K562 (cell line): Measurements from ENCODE around the gene TSGA10IP. TPM values are rescaled to one million over a fixed set of nuclear protein-coding genes. Genes with fewer than 3 reads are reported as not detected.

ENCODE experiments used
- ATAC-seq: fragments of 200-7000 bp; cut with Tn5 transposase; 3 replicates; pipeline ENCODE4 v1.9.1; 2020; ENCODE audit warnings: moderate library complexity
- BruUV-seq: library from RNA; stranded (reverse); fragments of 400-500 nt; replicated peaks from 2 replicates; lab custom pipeline; 2021; lab: Mats Ljungman, UMichigan
- CTCF ChIA-PET: fragments of 300-600 bp; formaldehyde crosslinking; extraction: SDS; loops from one replicate; lab custom pipeline; 2021; ENCODE audit warnings: low intra/inter-chr PET ratio; lab: Yijun Ruan, JAX
- POLR2A ChIA-PET: fragments of 300-600, 350-650 bp; sonication (Branson Sonifier 250); formaldehyde crosslinking; extraction: SDS; loops from one replicate; lab custom pipeline; 2021; ENCODE audit warnings: antibody characterized with exemption, inconsistent platforms; lab: Yijun Ruan, JAX
- DNase-seq, 4 experiments: peaks; one replicate each; pipeline versions ENCODE4 v3.0.0 to v3.0.0-alpha.2; 2011 to 2018; ENCODE audit warnings: low spot score in 3 of 4, mixed read lengths in 3 of 4; ENCODE audit errors: extremely low read depth in 1 of 4
- FAIRE-seq: peaks from 2 replicates; lab custom pipeline; 2011; peaks lifted over from hg19 to GRCh38; lab: Jason Lieb, UNC
- H2AFZ ChIP-seq: 2 replicates; pipeline ENCODE4 v1.6.0; 2011; ENCODE audit warnings: low read depth, low read length, control low read depth, inconsistent platforms
- H3K27ac ChIP-seq: fragments of 200-600 bp; 3 replicates; pipeline ENCODE4 v1.8.0; 2011; ENCODE audit warnings: low read depth, mild to moderate bottlenecking, control low read depth, inconsistent platforms, low read length, moderate library complexity, mixed read lengths; ENCODE audit errors: extremely low read depth
- H3K27me3 ChIP-seq, 2 experiments: fragments of 300-600 bp in 1 of 2; 2 replicates in 1 of 2; 3 replicates in 1 of 2; pipeline versions ENCODE4 v1.6.0 to v1.8.0; 2011; ENCODE audit warnings: inconsistent platforms in 2 of 2, low read length in 2 of 2, mild to moderate bottlenecking in 1 of 2, mixed read lengths in 1 of 2, moderate library complexity in 1 of 2; ENCODE audit not compliant: control insufficient read depth in 2 of 2, insufficient read depth in 2 of 2
- H3K36me3 ChIP-seq: fragments of 300-600 bp; 3 replicates; pipeline ENCODE4 v1.8.0; 2011; ENCODE audit warnings: mild to moderate bottlenecking, low read length, inconsistent platforms; ENCODE audit not compliant: control insufficient read depth, insufficient read depth
- H3K4me1 ChIP-seq, 2 experiments: fragments of 200-600 bp in 1 of 2; replicated peaks in 1 of 2; 2 replicates in 1 of 2; 3 replicates in 1 of 2; pipeline versions ENCODE4 v1.5.1 to v1.8.0; 2011; ENCODE audit warnings: inconsistent platforms in 2 of 2, low read length in 2 of 2, mild to moderate bottlenecking in 1 of 2, mixed read lengths in 1 of 2, moderate library complexity in 1 of 2; ENCODE audit not compliant: control insufficient read depth in 2 of 2, insufficient read depth in 2 of 2
- H3K4me2 ChIP-seq: 2 replicates; pipeline ENCODE4 v1.6.1; 2011; ENCODE audit warnings: low read length, control low read depth, inconsistent platforms, mixed read lengths; ENCODE audit not compliant: insufficient read depth
- H3K4me3 ChIP-seq: fragments of 200-600 bp; sonication (generic), shearing (Covaris generic); 2 replicates; pipeline ENCODE4 v1.5.1; 2016; ENCODE audit warnings: control low read depth, inconsistent platforms
- H3K79me2 ChIP-seq: fragments of 200-600 bp; 3 replicates; pipeline ENCODE4 v1.8.0; 2011; ENCODE audit warnings: low read length, inconsistent platforms; ENCODE audit not compliant: control insufficient read depth, insufficient read depth
- H3K9ac ChIP-seq, 2 experiments: 2 replicates each; pipeline versions ENCODE4 v1.6.0 to v1.6.1; 2011; ENCODE audit warnings: low read depth in 2 of 2, low read length in 2 of 2, control low read depth in 1 of 2, inconsistent platforms in 1 of 2, mild to moderate bottlenecking in 1 of 2, mixed read lengths in 1 of 2; ENCODE audit not compliant: insufficient read depth in 1 of 2
- H3K9me1 ChIP-seq: one replicate; pipeline ENCODE4 v1.6.0; 2011; ENCODE audit warnings: inconsistent platforms, mild to moderate bottlenecking, low read length, moderate library complexity; ENCODE audit not compliant: control insufficient read depth, insufficient read depth
- H3K9me3 ChIP-seq: replicated peaks from 2 replicates; pipeline ENCODE4 v1.5.1; 2011; ENCODE audit warnings: low read depth, low read length, inconsistent platforms; ENCODE audit not compliant: control insufficient read depth, insufficient read depth
- H4K20me1 ChIP-seq: replicated peaks from 2 replicates; pipeline ENCODE4 v1.6.1; 2011; ENCODE audit warnings: low read length, inconsistent platforms, mixed read lengths; ENCODE audit not compliant: control insufficient read depth, insufficient read depth
- ATF2 ChIP-seq: sonication (generic); formaldehyde crosslinking; IDR thresholded peaks from 2 replicates; pipeline ENCODE4 v1.8.1; 2022; ENCODE audit warnings: missing genetic modification reagents
- POLR2G ChIP-seq: fragments of 200-400 bp; formaldehyde crosslinking; IDR thresholded peaks from 2 replicates; pipeline ENCODE4 v1.6.1; 2017; ENCODE audit warnings: low read depth, mild to moderate bottlenecking, antibody characterized with exemption, low read length, moderate library complexity
- WGBS: fragments of 100-300 bp; shearing (Covaris generic); methylation state at CpG from one replicate; pipeline ENCODE4 v1.1.6; 2016; ENCODE audit warnings: low coverage, mixed read lengths; ENCODE audit not compliant: insufficient coverage; ENCODE audit errors: missing lambda C conversion rate; 5-methylcytosine and 5-hydroxymethylcytosine counted together
- in situ Hi-C: fragments of 300-500 bp; cut with MboI; formaldehyde crosslinking; loops from 4 replicates; pipeline ENCODE4 v1.15.0; 2018; ENCODE audit warnings: inconsistent platforms, mixed read lengths
- intact Hi-C: fragments of 100-400 bp; cut with micrococcal nuclease; formaldehyde crosslinking; loops from 2 replicates; pipeline ENCODE4 v1.14.2; 2022
- polyA plus RNA-seq, 8 experiments: library from polyadenylated mRNA; depleted of rRNA in 4 of 8; stranded (reverse) in 5 of 8; unstranded in 3 of 8; fragments of >200 nt; fragmentation: Nextera tagmentation in 2 of 8; fragmentation: Illumina TruSeq in 1 of 8; extraction: Ambion mirVana in 2 of 8; extraction: Trizol in 1 of 8; gene quantifications; 2 replicates each; pipeline versions ENCODE4 v1.2.1 to v1.2.3, GENCODE V29; 2011 to 2014; ENCODE audit warnings: inconsistent platforms in 1 of 8, missing spikeins in 1 of 8
- total RNA-seq, 7 experiments: library from RNA; depleted of rRNA in 6 of 7; stranded (reverse); fragments of >200 nt in 6 of 7; fragmentation: Illumina TruSeq in 2 of 7; extraction: Trizol in 2 of 7; gene quantifications; 2 replicates each; pipeline versions ENCODE4 v1.2.1 to v1.2.3, GENCODE V29; 2011 to 2021; ENCODE audit warnings: low replicate concordance in 1 of 7

Gene TSGA10IP
- total and polyA plus RNA-seq, 9 of the 15 experiments (the other 6 are each of a cell fraction or from before 2014, with no cell fraction given), result not detected

DNA sequence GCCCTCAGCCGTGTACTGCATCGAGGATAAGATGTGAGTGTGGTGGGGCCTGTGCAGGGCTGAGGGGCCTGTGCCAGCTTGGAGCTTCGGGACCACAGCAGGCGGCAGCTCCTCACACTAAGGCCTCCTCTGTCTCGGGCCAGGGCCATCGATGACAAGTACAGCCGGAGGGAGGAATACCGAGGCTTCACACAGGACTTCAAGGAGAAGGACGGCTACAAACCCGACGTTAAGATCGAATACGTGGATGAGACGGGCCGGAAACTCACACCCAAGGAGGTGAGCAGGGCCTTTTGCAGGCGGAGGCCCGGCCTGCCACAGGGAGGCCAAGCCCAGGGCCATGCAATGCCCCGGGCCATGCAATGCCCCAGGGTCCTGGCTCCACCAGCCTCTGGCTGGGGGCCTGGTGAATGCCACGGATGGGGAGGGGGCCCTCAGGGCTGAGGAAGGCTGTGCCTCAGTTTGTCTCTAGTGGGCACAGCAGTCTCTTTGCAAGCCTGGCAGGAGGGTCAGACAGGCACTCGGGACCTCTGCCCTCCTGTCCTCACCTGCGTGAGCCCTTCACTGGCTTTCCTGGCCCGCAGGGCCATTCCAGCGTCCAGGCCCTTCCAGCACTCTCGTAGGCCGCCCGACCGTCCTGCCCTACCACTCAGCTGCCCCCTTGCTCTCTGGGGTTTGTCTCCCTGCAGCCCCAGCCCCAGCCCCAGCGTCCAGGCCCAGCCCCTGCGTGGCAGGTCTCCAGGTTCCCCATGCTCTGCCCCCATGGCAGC, 32.5 kb downstream of the TSGA10IP start:
- Histone ChIP-seq H3K4me2 (no peak overlapping the region), H3K9ac (no peak overlapping the region), H3K9me1 (no peaks in the 10 kb centered on the region), H3K27ac (no peak overlapping the region), H4K20me1 (no peaks in the 10 kb centered on the region), H3K79me2 (no peaks in the 10 kb centered on the region), H3K4me3 (no peak overlapping the region), H3K9me3 (no peaks in the 10 kb centered on the region), H3K4me1 (peaks cover 0 to 26% of the 10 kb centered on the region in 2 experiments; a peak in 2 of 5 replicates), H3K36me3 (peaks cover 48% of the 10 kb centered on the region; the same call in 2 of the 3 replicates), H2AFZ (no peak overlapping the region), H3K27me3 (no peaks in the 10 kb centered on the region)
- WGBS, result 92% methylated on average over 24 of the region's 29 CpGs
- BruUV-seq, result no TSS peak
- FAIRE-seq (no peak), ATAC-seq (no peak), DNase-seq (no peak)
- in situ Hi-C loops (no loop called here), intact Hi-C loops (no loop called here)
- ChIA-PET POLR2A (interaction anchor here (0.6 to 1.8 kb wide), 4 partner anchors 76 to 323 kb away, joined by 3 to 9 read pairs (median 4); no protein-coding TSS in a partner anchor), CTCF (no interaction called here)
- peak; percentile 27; the same call in 1 of the 2 replicates for TF ChIP-seq POLR2G
- no peak for TF ChIP-seq ATF2 (CRISPR knock-in tag)
